Hepatic stellate cell (primary cell): ENCODE measurements around the gene CAPSL.
"Not testable (repeated sequence)": the region's sequence is repeated elsewhere in the genome, so short reads cannot be mapped to it uniquely, and the experiment has no call there.

Experiments used
- DNase-seq: peaks from one replicate; pipeline ENCODE4 v3.0.0; 2011; ENCODE audit warnings: low spot score

The CAPSL gene

GRCh38 chr5:35904443-35905132 lies 33.8 kb downstream of the CAPSL start:
- no peak for DNase-seq

DNA sequence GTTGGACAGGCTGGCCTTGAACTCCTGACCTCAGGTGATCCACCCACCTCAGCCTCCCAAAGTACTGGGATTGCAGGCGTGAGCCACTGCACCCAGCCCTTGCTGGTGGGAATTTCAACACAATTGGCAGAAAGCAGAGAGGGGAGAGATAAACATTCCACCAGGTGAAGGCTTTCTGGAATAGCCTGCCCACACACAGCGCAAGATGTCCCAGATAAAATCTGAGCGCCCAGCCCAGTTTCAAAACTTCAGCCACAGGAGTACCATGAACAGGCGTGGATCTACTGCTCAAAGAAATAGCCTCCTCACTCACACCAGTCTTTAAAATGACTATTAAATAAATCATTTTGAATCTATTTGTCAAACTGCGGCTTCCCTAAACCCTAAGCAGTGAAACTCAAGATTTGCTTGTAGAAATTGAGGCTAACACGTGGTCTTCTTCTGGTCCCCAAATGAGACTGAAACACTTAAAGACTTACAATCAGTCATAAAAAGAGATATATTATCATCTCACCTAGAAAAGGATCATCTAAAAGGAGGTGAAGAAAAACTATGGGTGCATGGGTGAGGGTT lies 34.7 kb downstream of the CAPSL start:
- DNase-seq: no peak

DNA sequence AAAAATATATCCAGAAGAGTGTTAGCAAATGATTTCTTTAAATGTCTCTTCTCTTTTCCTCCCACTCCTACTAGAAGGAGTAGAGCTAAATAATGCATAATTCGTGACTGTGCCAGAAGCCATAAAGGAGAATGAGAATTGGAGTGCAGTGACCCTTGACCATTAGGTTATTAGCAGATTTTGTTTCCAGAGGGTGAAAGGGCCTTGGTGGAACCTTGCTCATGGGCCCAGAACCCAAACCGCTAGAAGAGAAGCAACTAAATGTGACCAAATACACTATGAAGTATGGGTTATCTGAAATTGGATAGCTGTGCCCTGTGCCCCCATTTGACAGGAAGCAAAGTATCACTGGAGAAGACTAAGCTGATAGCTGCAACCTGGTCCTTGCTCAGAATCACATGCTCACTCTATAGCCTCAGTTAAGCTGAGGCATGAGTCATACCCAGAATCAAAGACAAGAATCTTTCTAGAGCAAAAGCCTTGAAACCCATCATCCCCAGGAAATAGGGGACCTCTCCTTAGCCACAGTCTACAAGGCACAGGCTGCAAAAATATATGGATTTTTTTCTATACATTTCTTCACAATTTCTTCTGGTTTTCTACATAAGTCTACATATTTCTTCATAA lies 36.3 kb downstream of the CAPSL start:
- no peak for DNase-seq

DNA sequence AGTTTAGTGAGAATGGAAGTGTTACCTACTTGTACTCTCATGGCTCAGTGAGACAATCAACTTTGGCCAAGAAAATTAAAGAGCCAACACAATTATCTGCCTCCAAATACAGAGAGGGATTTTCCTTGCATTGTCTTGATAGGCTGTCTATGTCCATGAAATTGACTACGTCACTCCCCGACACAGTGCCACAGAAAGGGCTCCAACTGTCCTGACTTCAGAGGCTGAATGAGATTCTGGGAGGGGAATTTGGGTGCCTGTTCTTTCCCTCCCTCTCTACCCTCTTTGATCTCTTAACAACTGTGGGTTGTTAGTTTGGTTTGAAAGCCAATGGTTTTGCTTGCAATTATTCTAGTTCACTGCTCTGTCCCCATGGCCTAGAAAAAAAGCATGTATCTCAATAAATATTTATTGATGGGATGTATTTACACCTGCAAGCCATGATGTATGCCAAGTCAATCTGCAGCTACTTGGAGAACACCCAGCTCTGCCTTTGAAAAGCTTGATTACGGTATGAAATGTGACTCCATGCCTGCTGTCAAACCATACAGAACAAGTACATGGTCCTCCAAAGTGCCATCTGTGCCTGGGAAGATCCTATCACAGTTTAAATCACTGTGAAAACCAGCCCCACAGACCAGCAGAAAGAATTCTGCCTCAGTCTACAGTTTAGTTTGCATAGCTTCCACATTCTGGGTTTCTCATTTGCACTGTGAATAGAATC lies 37.3 kb downstream of the CAPSL start:
- DNase-seq: no peak

- no peak for DNase-seq
These were observed 38.6 kb downstream of the CAPSL start for GRCh38 chr5:35899800-35900199.

DNA sequence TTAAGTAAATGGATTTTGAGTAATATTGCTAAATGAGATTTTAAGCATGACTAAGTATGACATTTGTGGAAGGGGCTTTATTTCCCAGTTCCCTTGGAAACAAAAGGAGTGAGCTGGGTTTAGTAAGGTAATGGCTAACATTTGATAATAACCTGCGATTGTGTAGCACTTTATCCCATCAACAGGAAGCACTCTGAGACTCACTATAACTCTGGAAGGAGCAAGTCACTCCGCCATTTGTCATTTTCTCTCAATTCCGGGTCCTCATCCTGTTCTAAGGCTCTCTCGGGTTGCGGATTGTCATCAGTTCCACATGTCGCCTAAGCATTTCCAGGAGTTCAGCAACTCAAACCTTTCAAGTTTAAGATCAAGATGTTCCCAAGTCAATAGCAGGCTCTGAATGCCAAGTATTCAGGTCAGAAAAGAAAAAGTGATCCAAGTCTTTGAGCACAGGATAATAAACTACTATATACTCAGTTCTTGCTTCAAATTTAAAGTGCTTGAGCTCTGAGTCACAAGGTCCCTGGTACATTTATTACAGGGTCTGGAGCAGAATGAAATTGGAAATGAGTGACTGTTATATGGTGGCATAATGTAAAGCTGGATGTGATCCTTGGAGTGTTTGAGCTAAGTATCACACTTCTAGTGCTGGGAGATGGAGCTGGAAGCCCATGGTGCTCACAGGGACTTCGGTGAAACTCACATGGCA lies 39.3 kb downstream of the CAPSL start:
- DNase-seq: no peak

DNA sequence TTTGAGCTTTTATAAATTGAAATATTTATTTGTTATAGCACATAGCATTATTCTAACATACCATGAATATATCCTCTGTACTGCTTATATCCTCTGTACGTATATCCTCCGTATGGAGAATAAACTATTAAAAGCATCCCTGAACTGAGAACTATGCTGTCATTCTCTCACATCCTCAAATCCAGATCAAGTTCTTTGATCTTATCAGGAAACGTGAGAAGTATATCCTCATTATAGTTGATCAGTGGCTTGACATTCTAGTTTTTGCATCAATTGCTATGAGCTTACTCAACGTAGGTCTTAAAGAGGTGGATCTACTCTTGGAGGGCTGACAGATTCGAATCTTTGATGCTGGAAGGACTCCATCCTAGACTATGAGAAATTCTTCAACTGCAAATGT lies 44.3 kb downstream of the CAPSL start:
- no peak for DNase-seq

- DNase-seq: not testable (repeated sequence)
These were observed 45.6 kb downstream of the CAPSL start for GRCh38 chr5:35892799-35893198.

GRCh38 chr5:35890021-35891020 lies 48.1 kb downstream of the CAPSL start:
- DNase-seq: no peak

DNA sequence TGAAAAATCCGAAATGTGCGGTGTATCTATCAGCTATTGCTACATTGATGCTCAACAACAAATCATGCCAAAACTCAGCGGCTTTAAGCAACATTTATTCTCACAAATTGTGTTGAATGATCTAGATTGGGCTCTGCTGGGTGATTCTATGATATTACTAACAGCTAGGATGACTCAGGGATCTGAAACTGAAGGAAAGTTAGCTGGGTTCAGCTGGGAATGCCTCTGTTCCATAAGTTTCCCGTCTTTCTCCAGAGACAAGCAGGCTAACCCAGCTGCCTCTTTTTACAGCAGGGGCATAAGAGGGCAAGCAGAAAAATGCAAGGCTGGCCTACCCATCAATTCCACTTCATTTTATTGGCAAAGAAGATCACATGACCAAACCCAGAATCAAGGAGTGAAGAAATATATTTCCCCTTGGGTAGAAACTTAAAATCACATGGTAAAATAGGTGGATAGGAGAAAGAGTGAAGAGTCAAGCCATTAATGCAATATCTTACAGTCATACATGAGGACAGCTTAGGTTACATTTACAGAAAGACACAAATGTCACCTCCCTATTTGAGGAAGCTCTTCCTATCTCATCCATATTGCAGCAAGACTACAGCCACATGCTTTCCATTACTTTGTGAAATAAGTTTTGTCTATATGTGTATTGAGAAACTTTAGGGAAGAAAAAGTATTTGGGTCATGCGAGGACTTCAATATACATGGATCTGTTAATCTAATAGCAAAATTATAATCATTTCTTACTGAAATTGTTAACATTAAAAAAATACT lies 50.9 kb downstream of the CAPSL start:
- no peak for DNase-seq

- no peak for DNase-seq
These were observed 52.0 kb downstream of the CAPSL start for GRCh38 chr5:35886381-35886780.

- DNase-seq: no peak
These were observed 53.6 kb downstream of the CAPSL start for GRCh38 chr5:35884773-35885172.

GRCh38 chr5:35884191-35884769 lies 54.1 kb downstream of the CAPSL start:
- peak; percentile 26 for DNase-seq

DNA sequence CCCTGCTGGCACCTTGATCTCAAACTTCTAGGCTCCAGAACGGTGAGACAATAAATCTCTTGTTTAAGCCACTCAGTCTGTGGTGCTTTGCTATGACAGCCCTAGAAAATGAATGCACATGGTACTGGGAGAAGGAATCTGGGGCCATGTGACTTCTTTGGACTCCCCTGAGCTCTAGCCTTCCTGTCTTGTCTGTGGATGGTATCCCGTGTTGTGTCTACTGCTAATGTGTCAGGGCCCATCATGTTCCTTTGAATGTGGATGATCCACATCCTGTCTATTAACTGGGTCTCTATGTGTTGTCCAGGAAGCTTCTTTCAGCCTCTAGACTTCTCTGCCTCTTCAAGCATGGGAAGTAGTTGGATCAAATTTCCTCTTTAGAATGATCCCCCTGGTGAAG lies 56.7 kb downstream of the CAPSL start:
- no peak for DNase-seq

DNA sequence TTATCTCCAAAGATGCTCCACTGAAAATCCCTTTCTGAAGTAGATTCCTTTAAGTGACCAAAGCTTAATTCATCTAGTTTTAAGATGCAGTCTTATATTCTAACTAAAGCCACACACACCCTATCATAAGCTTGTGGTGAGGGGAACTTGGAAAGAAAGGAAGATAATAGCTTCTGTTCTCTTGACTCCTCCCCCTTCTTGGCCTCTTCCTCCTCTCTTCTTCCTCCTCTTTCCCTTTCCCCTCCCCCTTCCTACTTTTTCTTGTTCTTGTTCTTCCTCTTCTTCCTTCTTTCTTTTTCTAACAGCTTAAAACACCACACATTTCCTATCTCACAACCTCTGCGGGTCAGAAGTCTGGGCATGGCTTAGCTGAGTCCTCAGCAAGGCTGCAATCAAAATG lies 58.3 kb downstream of the CAPSL start:
- DNase-seq: no peak

DNA sequence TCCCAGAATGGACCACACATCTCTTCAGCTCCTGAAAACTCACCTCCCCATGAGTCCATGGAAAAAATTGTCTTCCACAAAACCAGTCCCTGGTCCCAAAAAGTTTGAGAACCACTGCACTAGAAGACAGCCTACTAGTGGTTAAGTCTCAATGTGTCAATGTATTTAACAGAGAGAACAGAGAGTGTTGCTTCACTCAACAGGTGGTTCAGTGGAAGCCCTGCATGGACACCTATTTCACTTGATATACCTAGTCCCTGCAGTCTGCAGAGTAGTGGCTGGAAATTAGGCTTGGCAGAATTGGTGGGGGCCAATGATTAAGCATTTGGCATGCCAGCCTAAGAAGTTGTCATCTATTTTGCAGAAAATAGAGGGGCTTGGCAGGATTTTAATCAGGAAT lies 58.8 kb downstream of the CAPSL start:
- DNase-seq: no peak

GRCh38 chr5:35879096-35879495 lies 59.3 kb downstream of the CAPSL start:
- DNase-seq: no peak

DNA sequence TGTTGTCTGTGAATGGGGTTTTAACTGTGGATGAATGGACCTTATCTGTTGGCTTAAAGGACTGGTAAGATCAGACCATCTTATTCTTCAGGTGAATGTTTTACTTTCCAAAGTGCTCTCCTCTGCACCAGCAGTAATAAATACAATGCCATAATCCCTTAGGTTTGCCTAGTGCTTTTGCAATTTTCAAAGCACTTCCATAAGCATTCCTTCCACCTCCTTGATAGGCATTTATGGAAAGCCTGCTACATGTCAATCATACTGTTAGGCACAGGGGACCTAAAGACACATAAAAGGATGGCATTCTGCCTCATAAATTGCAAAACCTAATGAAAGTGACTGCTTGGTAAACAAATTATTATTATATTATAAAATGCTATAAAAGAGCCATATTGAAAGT lies 60.3 kb downstream of the CAPSL start:
- no peak for DNase-seq

GRCh38 chr5:35877655-35878054 lies 60.8 kb downstream of the CAPSL start:
- no peak for DNase-seq

- no peak for DNase-seq
These were observed 61.5 kb downstream of the CAPSL start for GRCh38 chr5:35876922-35877321.
